NCI-H2196 treated with DMSO at 0.1 percent for 48 hours (cell line): Measurements from ENCODE around the gene GNRH2.
"Not testable (repeated sequence)": the region's sequence is repeated elsewhere in the genome, so short reads cannot be mapped to it uniquely, and the experiment has no call there.

Source experiments
- DNase-seq: peaks from one replicate; lab custom pipeline; 2025; ENCODE audit not compliant: unreplicated experiment; lab: John Stamatoyannopoulos, UW

The GNRH2 gene

DNA sequence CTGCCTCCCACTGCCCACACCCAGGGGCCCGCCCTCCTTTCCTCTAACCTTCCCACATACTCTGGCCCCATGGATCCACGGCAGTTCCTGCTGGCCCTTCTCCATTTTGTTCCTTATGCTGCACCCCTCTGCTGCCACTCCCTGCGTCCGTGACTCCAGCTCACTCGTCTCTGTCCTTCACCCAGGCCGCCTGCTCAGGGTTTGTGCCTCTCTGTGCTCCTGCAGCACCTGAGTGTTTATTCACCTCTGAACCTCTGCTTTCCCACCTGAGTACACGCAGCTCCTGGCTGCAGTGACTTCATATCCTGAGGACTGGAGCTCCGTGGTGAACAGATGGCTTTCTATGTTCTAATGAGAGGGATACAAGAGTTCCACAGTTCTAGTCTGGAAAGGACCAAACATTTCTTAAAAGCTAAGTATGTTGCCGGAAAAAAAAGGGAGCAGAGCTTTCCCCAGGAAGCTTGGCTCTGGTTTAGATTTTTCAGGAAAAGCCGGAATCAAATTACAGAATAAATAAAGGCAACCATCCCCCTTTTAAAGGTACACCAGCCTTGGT is 1.5 kb upstream of the GNRH2 start:
- peak; percentile 11 for DNase-seq

DNA sequence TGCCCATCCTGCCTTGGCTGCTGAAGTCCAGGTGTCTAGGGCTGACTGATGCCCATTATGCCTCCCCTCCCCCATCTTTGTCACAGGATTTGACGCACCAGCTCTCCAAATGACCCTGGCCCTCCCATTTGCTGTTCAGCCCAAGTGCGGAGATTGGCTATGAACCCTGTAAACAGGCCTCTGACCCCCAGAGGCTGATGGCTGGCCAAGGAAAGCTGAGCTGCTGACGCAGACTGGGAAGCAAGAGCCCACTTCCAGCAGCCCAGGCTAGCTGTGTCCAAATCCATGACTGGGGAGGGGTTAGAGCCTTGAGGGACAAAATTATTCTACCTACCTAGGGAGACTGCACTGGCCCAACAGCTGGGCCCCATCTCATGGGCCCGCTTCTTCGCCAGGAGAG is 797 bp upstream of the GNRH2 start:
- no peak for DNase-seq

GRCh38 chr20:3044336-3044965 is 1.0 kb downstream of the GNRH2 start:
- no peak for DNase-seq

DNA sequence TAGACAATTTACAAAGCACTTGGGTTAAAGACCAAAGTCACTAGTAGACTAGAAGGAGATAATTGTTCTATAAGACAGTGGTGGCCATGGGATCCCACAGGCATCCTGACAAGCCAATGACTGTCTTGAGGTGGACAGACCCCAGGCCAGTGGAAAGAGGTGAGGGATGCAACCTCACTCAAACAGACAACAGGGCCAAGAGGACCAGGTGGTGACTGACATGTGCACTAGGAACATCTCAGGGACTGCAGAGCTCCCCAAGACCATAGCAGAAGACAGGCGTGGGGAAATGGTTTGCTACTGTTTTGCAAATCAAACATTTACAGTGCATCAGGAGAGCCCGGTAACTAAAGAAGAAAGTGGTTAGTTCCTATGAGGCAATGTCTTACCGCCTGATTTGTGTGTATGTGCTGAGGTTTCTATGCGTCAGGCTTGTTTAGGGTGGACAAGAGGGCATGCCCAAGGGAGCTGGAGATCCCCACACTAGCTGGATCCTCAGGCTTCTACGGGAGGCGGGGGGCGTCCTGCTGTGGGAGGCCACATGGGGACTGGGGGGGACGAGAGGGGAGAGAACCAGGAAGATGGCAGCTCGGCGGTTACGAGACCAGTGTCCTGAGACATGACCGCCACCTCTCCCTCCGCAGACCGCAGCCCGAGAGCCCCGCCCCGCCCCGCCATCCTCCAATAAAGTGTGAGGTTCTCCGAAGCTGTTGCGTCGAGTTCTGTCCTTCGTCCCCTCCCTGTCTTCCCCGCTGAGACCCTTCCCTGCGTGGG is 1.8 kb downstream of the GNRH2 start:
- peak; percentile 83 for DNase-seq

DNA sequence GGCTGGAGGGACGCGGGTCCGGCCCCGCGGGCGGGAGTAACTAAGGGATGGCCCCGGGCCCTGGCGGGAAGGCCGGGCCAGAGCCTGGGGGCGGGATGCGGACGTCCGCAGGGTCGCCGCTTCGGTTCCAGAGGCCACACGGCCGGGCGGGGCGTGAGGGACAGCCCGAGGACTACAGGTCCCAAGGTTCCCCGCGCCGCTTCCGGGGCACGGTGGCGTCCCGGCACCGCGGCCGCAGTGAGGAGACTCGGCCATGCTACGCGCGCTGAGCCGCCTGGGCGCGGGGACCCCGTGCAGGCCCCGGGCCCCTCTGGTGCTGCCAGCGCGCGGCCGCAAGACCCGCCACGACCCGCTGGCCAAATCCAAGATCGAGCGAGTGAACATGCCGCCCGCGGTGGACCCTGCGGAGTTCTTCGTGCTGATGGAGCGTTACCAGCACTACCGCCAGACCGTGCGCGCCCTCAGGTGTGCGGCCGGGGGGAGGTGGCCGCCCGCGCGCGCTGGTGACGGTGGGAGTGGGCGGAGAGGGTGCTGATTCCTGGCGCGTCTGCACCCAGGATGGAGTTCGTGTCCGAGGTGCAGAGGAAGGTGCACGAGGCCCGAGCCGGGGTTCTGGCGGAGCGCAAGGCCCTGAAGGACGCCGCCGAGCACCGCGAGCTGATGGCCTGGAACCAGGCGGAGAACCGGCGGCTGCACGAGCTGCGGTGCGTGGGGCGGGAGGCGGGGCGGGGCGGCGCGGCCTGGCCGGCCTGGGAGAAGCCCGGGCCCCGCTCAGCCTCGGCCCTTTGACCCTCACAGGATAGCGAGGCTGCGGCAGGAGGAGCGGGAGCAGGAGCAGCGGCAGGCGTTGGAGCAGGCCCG is 2.6 kb downstream of the GNRH2 start, which contains the start of gene MRPS26:
Gene MRPS26 (plus strand): TSS at position 237 of the 861 bp plus-strand sequence. CDS start 17 bp downstream, at position 254.
- peak; percentile 83 for DNase-seq

DNA sequence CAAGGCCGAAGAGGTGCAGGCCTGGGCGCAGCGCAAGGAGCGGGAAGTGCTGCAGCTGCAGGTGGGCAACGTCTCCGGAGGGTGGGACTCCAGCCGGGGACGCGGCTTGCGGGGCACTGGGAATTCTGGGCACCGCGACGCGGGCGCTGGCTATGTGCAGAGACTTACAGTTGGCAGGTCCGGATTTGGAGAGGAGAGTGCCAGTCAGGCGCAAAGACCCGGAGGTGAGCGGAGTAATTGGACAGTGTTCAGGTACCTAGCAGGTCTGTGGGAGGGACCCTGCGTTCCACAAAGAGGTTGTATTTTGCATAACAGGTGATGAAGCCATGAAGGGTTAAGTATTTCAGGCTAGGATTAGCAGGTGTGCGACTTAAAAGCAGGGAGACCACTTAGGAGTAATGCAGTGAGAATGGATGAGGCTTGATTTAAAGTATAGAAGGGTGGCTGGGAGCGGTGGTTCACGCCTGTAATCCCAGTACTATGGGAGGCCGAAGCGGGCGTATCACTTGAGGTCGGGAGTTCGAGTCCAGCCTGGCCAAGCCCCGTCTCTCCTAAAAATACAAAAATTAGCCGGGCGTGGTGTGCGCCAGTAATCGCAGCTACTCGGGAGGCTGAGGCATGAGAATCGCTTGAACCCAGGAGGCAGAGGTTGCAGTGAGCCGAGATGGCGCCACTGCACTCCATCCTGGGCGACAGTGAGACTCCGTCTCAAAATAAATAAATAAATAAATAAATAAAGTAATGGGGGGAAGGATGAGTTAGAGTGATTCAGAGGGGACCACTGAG is 3.4 kb downstream of the GNRH2 start:
- peak; percentile 27 for DNase-seq

DNA sequence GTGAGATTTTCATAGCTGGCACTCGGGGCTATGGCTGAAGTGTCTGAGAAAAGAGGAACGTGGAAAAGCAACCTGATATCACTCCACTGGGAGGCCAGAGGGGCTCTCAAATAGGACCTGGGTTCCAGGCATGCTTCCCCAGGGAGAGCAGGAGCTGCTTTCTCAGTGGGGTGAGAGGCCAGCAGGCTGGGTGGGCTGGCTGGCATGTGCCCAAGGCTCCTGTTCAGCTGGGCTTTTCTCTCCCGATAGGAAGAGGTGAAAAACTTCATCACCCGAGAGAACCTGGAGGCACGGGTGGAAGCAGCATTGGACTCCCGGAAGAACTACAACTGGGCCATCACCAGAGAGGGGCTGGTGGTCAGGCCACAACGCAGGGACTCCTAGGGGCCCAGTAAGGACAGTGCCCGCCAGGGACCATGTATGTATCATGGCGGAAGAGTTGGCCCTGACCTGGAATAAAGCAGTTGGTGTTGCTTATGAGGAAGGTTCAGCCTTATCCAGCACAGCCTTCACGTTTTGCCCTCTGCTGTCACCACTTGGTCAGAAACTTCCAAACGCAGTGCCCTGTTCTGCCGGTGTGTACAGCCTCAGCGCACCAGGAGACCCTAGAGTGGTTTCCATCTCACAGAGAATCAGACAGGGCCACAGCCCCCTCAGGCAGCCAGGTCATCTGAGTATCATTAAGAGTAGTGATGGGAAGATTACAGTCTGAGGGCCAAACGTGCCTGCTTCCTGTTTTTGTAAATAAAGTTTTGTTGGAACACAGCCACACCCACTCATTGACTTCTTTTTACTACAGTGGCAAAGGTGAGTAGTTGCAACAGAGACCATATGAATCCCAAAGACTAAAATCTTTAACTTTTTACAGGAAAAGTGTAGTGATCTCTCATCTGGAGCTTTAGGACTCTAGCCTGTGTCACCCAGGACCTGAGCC is 4.3 kb downstream of the GNRH2 start:
- DNase-seq: no peak

- no peak for DNase-seq
These were observed 8.1 kb downstream of the GNRH2 start for GRCh38 chr20:3051385-3052019.

DNA sequence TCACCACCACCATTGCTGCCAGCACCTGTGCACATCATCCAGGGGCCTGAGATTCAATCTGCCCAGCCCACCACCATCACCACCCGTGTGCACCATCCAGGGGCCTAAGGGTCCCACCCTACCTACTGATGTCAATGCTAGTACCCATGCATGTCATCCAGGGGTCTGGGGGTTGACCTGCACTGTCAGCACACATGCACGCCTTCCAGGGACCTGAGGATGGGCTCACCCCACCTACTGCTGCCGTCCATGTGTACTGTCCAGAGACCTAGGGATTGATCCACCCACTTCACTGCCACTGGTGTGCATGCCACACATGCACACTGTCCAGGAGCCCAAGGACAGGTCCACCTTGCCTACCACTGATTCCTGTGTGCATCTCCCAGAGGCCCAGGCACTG is 16.1 kb downstream of the GNRH2 start:
- DNase-seq: no peak

DNA sequence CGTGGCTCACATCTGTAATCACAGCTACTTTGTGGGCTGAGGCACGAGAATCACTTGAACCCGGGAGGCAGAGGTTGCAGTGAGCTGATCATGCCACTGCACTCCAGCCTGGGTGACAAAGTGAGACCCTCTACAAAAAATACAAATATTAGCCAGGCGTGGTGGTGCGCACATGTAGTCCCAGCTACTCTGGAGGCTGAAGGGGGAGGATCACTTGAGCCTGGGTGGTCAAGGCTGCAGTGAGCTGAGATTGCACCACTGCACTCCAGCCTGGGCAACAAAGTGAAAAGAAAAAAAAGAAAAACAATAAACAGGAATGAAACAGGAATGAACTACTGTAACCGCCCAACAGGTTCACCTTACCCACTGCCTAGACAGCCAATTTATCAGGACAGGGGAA is 20.7 kb downstream of the GNRH2 start:
- not testable (repeated sequence) for DNase-seq

- no peak for DNase-seq
These were observed 24.0 kb downstream of the GNRH2 start for GRCh38 chr20:3067139-3068014.

GRCh38 chr20:3068075-3068474 is 24.7 kb downstream of the GNRH2 start:
- DNase-seq: no peak

DNA sequence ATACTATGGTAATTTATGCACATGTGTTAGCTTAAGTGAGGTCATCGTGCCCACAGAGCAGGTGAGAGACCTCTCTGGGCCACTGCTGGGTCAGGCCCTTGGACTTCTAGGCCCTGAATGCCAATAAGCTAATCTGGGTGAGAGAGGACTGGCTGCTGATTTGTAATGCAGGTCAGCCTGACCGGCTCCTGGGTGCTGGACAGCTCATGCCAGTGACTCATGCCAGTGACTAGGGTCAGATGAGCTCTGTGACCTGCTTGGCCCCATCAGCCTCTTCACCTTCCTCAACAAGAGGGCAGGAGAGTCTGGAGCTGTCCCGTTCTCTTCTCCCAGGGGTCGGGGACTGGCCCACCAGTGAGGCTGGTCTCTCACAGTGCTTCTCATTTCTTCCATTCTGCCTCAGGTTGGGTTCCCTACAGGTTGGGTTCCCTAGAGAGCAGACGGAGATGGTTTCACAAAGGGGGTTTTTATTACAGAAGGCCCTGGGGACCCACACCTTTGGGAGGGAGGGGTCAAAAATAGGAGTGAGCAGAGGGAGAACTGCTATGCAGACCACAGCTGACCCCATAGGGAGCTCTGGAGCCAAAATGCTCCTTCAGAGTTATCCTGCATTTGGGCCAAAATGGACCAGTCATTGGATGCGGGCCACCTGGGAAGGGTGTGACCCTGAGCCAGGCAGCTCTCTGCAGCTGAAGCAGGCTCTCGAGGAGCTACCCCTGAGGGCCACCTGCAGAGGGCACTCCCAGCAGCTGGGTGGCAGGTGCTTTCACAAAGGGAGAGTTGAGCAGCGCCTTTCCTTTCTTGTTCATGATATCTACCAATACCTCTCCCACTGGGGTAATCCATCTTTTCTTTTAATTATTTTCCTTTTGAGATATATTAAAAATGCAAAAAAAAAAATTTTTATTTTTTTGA is 25.8 kb downstream of the GNRH2 start:
- peak; percentile 17 for DNase-seq

DNA sequence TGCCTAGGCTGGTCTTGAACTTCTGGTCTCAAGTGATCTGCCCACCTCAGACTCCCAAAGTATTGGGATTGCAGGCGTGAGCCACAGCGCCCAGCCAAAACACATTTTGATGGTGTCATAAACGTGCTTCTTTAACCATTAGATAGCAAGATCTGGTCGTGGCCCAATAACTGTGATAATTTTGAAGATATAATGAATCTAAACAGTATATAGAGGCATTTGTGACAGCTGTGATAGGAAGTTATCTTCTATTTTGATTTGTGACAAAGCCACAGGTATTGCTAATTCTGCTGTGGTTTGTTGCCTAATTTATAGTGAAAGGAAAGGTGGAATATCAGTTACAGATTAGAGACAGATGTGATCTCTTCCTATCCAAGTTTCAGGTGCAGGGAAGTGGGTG is 27.3 kb downstream of the GNRH2 start:
- DNase-seq: no peak

DNA sequence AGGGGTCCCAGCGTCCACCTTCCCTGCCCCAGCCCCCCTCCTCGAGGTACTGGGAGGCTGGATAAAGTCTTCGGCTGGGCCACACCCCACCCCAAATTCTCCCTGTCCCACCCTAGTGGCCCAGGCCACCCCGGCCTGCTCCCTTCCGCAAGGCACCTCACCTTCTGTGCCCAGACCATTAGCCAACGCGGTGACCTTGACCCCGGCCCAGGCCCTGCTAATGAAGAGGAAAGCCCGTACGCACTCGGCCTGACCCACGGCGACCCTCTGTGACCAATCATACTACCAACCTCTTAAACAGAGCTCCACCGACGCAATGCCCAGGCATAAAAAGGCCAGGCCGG is 27.8 kb downstream of the GNRH2 start:
- DNase-seq: no peak

GRCh38 chr20:3071610-3072529 is 28.4 kb downstream of the GNRH2 start, which contains the start of gene OXT:
Gene OXT (plus strand): TSS chr20:3071620. CDS start chr20:3071656, 36 bp downstream.
- no peak for DNase-seq
